H1 (cell line): ENCODE measurements around the gene R3HDM2. TPM values are rescaled to one million over a fixed set of nuclear protein-coding genes. Genes with fewer than 3 reads are reported as not detected.

Experiments
- ASH2L ChIP-seq: fragments of 200-600, 300-600 bp; sonication (generic); IDR thresholded peaks from one replicate; pipeline ENCODE4 v1.7.1; 2017; ENCODE audit warnings: low read length
- HDAC6 ChIP-seq: IDR thresholded peaks from one replicate; pipeline ENCODE4 v1.7.1; 2012; ENCODE audit warnings: low read depth, mild to moderate bottlenecking, inconsistent platforms, low read length, moderate library complexity
- JUND ChIP-seq: IDR thresholded peaks from 2 replicates; pipeline ENCODE4 v1.6.1; 2011; ENCODE audit warnings: mild to moderate bottlenecking, improper control_type of control experiment, low read length
- KDM5A ChIP-seq: fragments of 200-600 bp; IDR thresholded peaks from 2 replicates; pipeline ENCODE4 v1.7.1; 2012; ENCODE audit warnings: mild to moderate bottlenecking, low read length, inconsistent platforms, mixed read lengths
- RBBP5 ChIP-seq: IDR thresholded peaks from 2 replicates; pipeline ENCODE4 v1.7.1; 2012; ENCODE audit warnings: low read depth, mild to moderate bottlenecking, inconsistent platforms, low read length, moderate library complexity, borderline replicate concordance
- SP4 ChIP-seq: IDR thresholded peaks from 2 replicates; pipeline ENCODE4 v1.6.1; 2012; ENCODE audit warnings: low read length, inconsistent platforms
- SRF ChIP-seq: IDR thresholded peaks from 2 replicates; pipeline ENCODE4 v1.6.1; 2011; ENCODE audit warnings: mild to moderate bottlenecking, low read depth, low read length, moderate library complexity
- TAF7 ChIP-seq: optimal IDR thresholded peaks from 2 replicates; pipeline ENCODE3; 2011; ENCODE audit warnings: low read depth, mild to moderate bottlenecking, inconsistent platforms, low read length, moderate library complexity, borderline replicate concordance
- polyA plus RNA-seq, 7 experiments: library from polyadenylated mRNA; depleted of rRNA in 3 of 7; stranded (reverse) in 5 of 7; unstranded in 2 of 7; fragments of >200 nt in 5 of 7; fragments of 200-250 nt in 2 of 7; gene quantifications; 1 replicate in 5 of 7; 2 replicates in 1 of 7; 4 replicates in 1 of 7; pipeline versions ENCODE4 v1.2.1 to v1.2.3, GENCODE V29; 2011 to 2013; ENCODE audit warnings: missing spikeins in 2 of 7, mixed read lengths in 2 of 7
- total RNA-seq: library from RNA; stranded (reverse); fragmentation: NEBNext Ultra II Directional; extraction: Animal tissue kit (Norgen Biotek cat#: 25700); gene quantifications from 2 replicates; pipeline ENCODE4 v1.2.1, GENCODE V29; 2021
- TF ChIP-seq, protein P1 (sequence below): IDR thresholded peaks from 2 replicates; pipeline ENCODE4 v1.6.1; 2012; ENCODE audit warnings: inconsistent platforms

R3HDM2 gene
- total and polyA plus RNA-seq, 2 of the 8 experiments (the other 6 are each of a cell fraction or from before 2014, with no cell fraction given): 25.6 to 27.0 TPM

DNA sequence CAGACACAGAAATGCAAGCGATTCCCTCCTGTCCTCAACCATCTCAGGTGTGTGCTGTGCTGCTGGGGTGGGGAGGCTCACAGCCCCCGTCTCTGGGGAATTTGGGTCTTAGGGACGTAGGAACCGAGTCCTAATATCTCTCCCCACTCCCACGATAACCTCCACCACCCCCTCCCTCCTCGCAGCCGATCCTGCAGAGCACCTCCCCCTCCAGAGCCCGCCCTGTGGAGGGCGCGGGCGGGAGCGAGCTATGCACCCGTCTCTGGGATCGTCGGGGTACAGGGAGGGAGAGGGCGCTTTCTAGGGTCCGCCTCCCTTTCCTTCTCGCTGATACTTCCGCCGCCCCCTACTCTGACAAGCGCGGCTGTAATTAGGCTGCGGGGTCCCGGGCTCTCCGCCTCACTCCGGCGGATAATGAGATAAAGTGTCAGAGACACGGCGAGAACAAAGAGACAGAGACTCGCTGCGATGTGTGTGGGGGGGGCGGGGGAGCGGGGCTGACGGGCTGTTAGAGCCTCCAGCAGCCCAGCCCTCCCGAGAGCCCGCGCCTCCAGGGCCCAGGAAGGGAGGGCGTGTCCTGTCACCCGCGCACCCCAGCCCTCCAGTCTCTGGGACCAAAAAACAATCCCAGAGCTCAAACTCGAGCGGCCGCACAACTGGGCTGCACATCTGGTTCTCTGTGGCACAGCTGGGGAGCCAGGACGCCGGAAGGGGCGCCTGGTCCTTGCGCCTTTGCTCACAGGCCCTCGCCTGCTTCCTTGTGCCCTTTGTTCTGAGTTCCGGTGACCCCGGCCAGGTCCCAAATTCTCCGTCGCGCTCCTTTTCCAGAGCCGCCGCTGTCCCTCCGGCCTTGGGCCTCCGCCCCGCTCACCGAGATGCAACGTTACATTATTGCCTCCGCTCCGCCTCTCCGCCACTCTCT lies 192.7 kb downstream of the R3HDM2 start (continued):
- no peak for TF ChIP-seq JUND
- no peak for TF ChIP-seq SP4
- TF ChIP-seq KDM5A: no peak
- no peak for TF ChIP-seq SRF
- peak; percentile 60; the same call in 1 of the 2 replicates for TF ChIP-seq RBBP5
- no peak for TF ChIP-seq TAF7
- no peak for TF ChIP-seq ASH2L
- no peak for TF ChIP-seq HDAC6
- TF ChIP-seq, protein P1, sequence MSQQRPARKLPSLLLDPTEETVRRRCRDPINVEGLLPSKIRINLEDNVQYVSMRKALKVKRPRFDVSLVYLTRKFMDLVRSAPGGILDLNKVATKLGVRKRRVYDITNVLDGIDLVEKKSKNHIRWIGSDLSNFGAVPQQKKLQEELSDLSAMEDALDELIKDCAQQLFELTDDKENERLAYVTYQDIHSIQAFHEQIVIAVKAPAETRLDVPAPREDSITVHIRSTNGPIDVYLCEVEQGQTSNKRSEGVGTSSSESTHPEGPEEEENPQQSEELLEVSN: no peak
- TF ChIP-seq, all 59 proteins: peak for 3
